CD4-positive, alpha-beta T cell treated with Interferon alpha-2 for 1 hour (primary cell): ENCODE results near the gene BRAT1.

Experiments
- DNase-seq, 2 donors: peaks; one replicate each; pipeline ENCODE4 v3.0.0-alpha.2; 2020 to 2022

BRAT1 gene

GRCh38 chr7:2559283-2559950 lies 4.1 kb upstream of the BRAT1 start:
- peak in 1 of 2 donors; percentile 31 for DNase-seq

- peak; percentile 91 to 92 for DNase-seq
Measured at GRCh38 chr7:2558629-2559282, 3.4 kb upstream of the BRAT1 start, which contains the start of gene IQCE. TSS of gene IQCE (plus strand) at chr7:2558979. CDS start at chr7:2559182, 203 bp downstream.

GRCh38 chr7:2554661-2555111 lies 638 bp downstream of the BRAT1 start:
- DNase-seq, result no peak

GRCh38 chr7:2553831-2554581 lies 1.3 kb downstream of the BRAT1 start:
- DNase-seq, result no peak

GRCh38 chr7:2553108-2553507 lies 2.2 kb downstream of the BRAT1 start:
- no peak for DNase-seq

GRCh38 chr7:2551418-2551817 lies 3.9 kb downstream of the BRAT1 start:
- no peak for DNase-seq

- DNase-seq, result no peak
Measured at GRCh38 chr7:2546776-2547586, 8.3 kb downstream of the BRAT1 start.

GRCh38 chr7:2545746-2546425 lies 9.4 kb downstream of the BRAT1 start:
- no peak for DNase-seq

- no peak for DNase-seq
Measured at GRCh38 chr7:2544541-2545188, 10.7 kb downstream of the BRAT1 start.

GRCh38 chr7:2542916-2543871 lies 12.1 kb downstream of the BRAT1 start:
- DNase-seq, result no peak

- peak in 1 of 2 donors; percentile 1 for DNase-seq
Measured at GRCh38 chr7:2542011-2542915, 13.1 kb downstream of the BRAT1 start.

- no peak for DNase-seq
Measured at GRCh38 chr7:2541291-2542010, 13.9 kb downstream of the BRAT1 start.

- peak in 1 of 2 donors; percentile 1 for DNase-seq
Measured at GRCh38 chr7:2540641-2541051, 14.7 kb downstream of the BRAT1 start.

- DNase-seq, result no peak
Measured at GRCh38 chr7:2540133-2540532, 15.2 kb downstream of the BRAT1 start.

- peak in 1 of 2 donors; percentile 1 for DNase-seq
Measured at GRCh38 chr7:2539031-2539911, 16.1 kb downstream of the BRAT1 start.

GRCh38 chr7:2537981-2538851 lies 17.1 kb downstream of the BRAT1 start:
- DNase-seq, result peak in 1 of 2 donors; percentile 6
